Keratinocyte (primary cell): Measurements from ENCODE around the gene PHLDB3.

ENCODE experiments used
- EZH2 ChIP-seq: IDR thresholded peaks from one replicate; pipeline ENCODE4 v1.6.1; 2012; ENCODE audit warnings: inconsistent platforms, mild to moderate bottlenecking, low read length, moderate library complexity
- TF ChIP-seq, protein P1 (sequence below), 3 experiments: IDR thresholded peaks in 1 of 3; conservative IDR thresholded peaks in 1 of 3; optimal IDR thresholded peaks in 1 of 3; 2 replicates in 2 of 3; 3 replicates in 1 of 3; pipeline versions ENCODE3 to v1.5.1; 2011; ENCODE audit warnings: low read length in 3 of 3, mild to moderate bottlenecking in 3 of 3, moderate library complexity in 2 of 3, control low read depth in 1 of 3, inconsistent platforms in 1 of 3; ENCODE audit not compliant: insufficient read depth in 2 of 3; ENCODE audit errors: extremely low read depth in 1 of 3

DNA sequence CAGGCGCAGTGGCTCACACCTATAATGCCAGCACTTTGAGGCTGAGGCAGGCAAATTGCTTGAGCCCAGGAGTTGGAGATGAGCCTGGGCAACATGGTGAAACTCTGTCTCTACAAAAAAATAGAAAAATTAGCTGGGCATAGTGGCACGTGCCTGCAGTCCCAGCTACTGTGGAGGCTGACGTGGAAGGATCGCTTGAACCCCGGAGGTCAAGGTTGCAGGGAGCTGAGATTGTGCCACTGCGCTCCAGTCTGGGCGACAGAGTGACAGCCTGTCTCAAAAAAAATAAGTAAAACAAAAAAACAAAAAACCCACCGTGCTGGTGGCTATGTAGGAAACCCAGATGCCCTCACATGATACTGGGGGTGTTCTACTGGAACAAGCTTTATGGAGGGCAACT is 16.4 kb downstream of the PHLDB3 start:
- TF ChIP-seq, protein P1, sequence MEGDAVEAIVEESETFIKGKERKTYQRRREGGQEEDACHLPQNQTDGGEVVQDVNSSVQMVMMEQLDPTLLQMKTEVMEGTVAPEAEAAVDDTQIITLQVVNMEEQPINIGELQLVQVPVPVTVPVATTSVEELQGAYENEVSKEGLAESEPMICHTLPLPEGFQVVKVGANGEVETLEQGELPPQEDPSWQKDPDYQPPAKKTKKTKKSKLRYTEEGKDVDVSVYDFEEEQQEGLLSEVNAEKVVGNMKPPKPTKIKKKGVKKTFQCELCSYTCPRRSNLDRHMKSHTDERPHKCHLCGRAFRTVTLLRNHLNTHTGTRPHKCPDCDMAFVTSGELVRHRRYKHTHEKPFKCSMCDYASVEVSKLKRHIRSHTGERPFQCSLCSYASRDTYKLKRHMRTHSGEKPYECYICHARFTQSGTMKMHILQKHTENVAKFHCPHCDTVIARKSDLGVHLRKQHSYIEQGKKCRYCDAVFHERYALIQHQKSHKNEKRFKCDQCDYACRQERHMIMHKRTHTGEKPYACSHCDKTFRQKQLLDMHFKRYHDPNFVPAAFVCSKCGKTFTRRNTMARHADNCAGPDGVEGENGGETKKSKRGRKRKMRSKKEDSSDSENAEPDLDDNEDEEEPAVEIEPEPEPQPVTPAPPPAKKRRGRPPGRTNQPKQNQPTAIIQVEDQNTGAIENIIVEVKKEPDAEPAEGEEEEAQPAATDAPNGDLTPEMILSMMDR (optimal IDR thresholded peaks at IDR 0.05 in 1 of 3, IDR thresholded peaks at IDR 0.05 in 1 of 3, conservative IDR thresholded peaks at IDR 0.05 in 1 of 3; ENCODE audit: extremely low read depth in 1 of 3, insufficient read depth in 2 of 3, low read length in 3 of 3), result no peak
- no peak for TF ChIP-seq EZH2
